WTC11 (cell line): ENCODE results near the gene DOK4. TPM values are rescaled to one million over a fixed set of nuclear protein-coding genes. Genes with fewer than 3 reads are reported as not detected.
"Not testable (repeated sequence)": the region's sequence is repeated elsewhere in the genome, so short reads cannot be mapped to it uniquely, and the experiment has no call there.

Source experiments
- ATAC-seq: fragments of 200-7000 bp; cut with Tn5 transposase; 2 replicates; pipeline ENCODE4 v1.10.0; 2021; ENCODE audit warnings: mild to moderate bottlenecking, moderate library complexity
- CTCF ChIA-PET: fragments of 300-600 bp; sonication (Branson Sonifier 250); formaldehyde crosslinking; loops from one replicate; lab custom pipeline; 2021; ENCODE audit warnings: antibody characterized with exemption; lab: Charles Lee
- POLR2A ChIA-PET: fragments of 350-600 bp; sonication (Branson Sonifier 250); formaldehyde crosslinking; loops from one replicate; lab custom pipeline; 2021; ENCODE audit warnings: antibody characterized with exemption; lab: Charles Lee
- DNase-seq: peaks from one replicate; pipeline ENCODE4 v3.0.0; 2021; ENCODE audit warnings: low spot score
- H3K27ac Mint-ChIP-seq: 2 replicates; pipeline ENCODE4 v1.8.0; 2021; ENCODE audit warnings: mixed read lengths
- H3K27me3 Mint-ChIP-seq: 2 replicates; pipeline ENCODE4 v1.8.0; 2021; ENCODE audit warnings: low read depth, mild to moderate bottlenecking, moderate library complexity, mixed read lengths
- H3K36me3 Mint-ChIP-seq: 2 replicates; pipeline ENCODE4 v1.8.0; 2021; ENCODE audit warnings: mixed read lengths
- H3K4me1 Mint-ChIP-seq: 2 replicates; pipeline ENCODE4 v1.8.0; 2022; ENCODE audit warnings: mixed read lengths
- H3K4me3 Mint-ChIP-seq: 2 replicates; pipeline ENCODE4 v1.8.0; 2021; ENCODE audit warnings: mild to moderate bottlenecking, moderate library complexity, mixed read lengths
- H3K9me3 Mint-ChIP-seq: 2 replicates; pipeline ENCODE4 v1.8.0; 2021; ENCODE audit warnings: mixed read lengths
- AR ChIP-seq: fragments of 250-450 bp; sonication (Bioruptor Pico); IDR thresholded peaks from 2 replicates; pipeline ENCODE4 v1.9.0; 2021; ENCODE audit warnings: mild to moderate bottlenecking
- ATF2 ChIP-seq: sonication (generic); formaldehyde crosslinking; IDR thresholded peaks from 2 replicates; pipeline ENCODE4 v1.8.1; 2022; ENCODE audit warnings: low read depth, missing genetic modification reagents, borderline replicate concordance
- ATF6 ChIP-seq: sonication (generic); formaldehyde crosslinking; IDR thresholded peaks from 2 replicates; pipeline ENCODE4 v1.8.1; 2023; ENCODE audit warnings: mild to moderate bottlenecking, missing genetic modification reagents
- E2F4 ChIP-seq: sonication (generic); formaldehyde crosslinking; IDR thresholded peaks from 2 replicates; pipeline ENCODE4 v1.8.1; 2022; ENCODE audit warnings: low read depth, mild to moderate bottlenecking, moderate library complexity, missing genetic modification reagents, borderline replicate concordance
- EMX1 ChIP-seq: fragments of 250-450 bp; sonication (Bioruptor Pico); IDR thresholded peaks from 2 replicates; pipeline ENCODE4 v1.8.0; 2021; ENCODE audit warnings: mild to moderate bottlenecking
- GABPB1 ChIP-seq: sonication (generic); formaldehyde crosslinking; IDR thresholded peaks from 2 replicates; pipeline ENCODE4 v1.8.1; 2023; ENCODE audit warnings: mild to moderate bottlenecking, missing genetic modification reagents
- GRHL2 ChIP-seq: fragments of 250-450 bp; sonication (Bioruptor Pico); IDR thresholded peaks from 2 replicates; pipeline ENCODE4 v1.8.0; 2022; ENCODE audit warnings: mild to moderate bottlenecking, moderate library complexity; ENCODE audit not compliant: insufficient replicate concordance, severe bottlenecking
- IRF2 ChIP-seq: sonication (generic); formaldehyde crosslinking; IDR thresholded peaks from 2 replicates; pipeline ENCODE4 v1.8.0; 2022; ENCODE audit warnings: low read depth, missing genetic modification reagents, borderline replicate concordance
- MXD4 ChIP-seq: fragments of 250-450 bp; sonication (Bioruptor Pico); IDR thresholded peaks from 2 replicates; pipeline ENCODE4 v1.8.0; 2021; ENCODE audit warnings: mild to moderate bottlenecking, moderate library complexity, borderline replicate concordance
- OVOL2 ChIP-seq: fragments of 250-450 bp; sonication (Bioruptor Pico); IDR thresholded peaks from 2 replicates; pipeline ENCODE4 v1.9.0; 2021; ENCODE audit warnings: mild to moderate bottlenecking, borderline replicate concordance
- RORB ChIP-seq: fragments of 250-450 bp; sonication (Bioruptor Pico); IDR thresholded peaks from 2 replicates; pipeline ENCODE4 v1.9.0; 2021; ENCODE audit warnings: mild to moderate bottlenecking
- TCF7 ChIP-seq: sonication (generic); formaldehyde crosslinking; IDR thresholded peaks from 2 replicates; pipeline ENCODE4 v1.8.0; 2022; ENCODE audit warnings: mild to moderate bottlenecking, low read depth, missing genetic modification reagents, moderate library complexity
- USF2 ChIP-seq: sonication (generic); formaldehyde crosslinking; IDR thresholded peaks from 2 replicates; pipeline ENCODE4 v1.8.1; 2023; ENCODE audit warnings: mild to moderate bottlenecking, missing genetic modification reagents, moderate library complexity
- ZNF121 ChIP-seq: sonication (generic); formaldehyde crosslinking; IDR thresholded peaks from 2 replicates; pipeline ENCODE4 v1.8.0; 2023; ENCODE audit warnings: missing genetic modification reagents
- ZNF138 ChIP-seq: sonication (generic); formaldehyde crosslinking; conservative IDR thresholded peaks from 2 replicates; pipeline ENCODE4 v1.8.1; 2022; ENCODE audit warnings: mild to moderate bottlenecking, moderate library complexity, missing genetic modification reagents
- ZNF425 ChIP-seq: fragments of 250-450 bp; sonication (Bioruptor Pico); conservative IDR thresholded peaks from 2 replicates; pipeline ENCODE4 v1.9.0; 2021; ENCODE audit warnings: mild to moderate bottlenecking
- total RNA-seq: library from RNA; stranded (reverse); gene quantifications from 3 replicates; pipeline ENCODE4 v1.2.3, GENCODE V29; 2021

Gene DOK4
- total RNA-seq, 1 experiment from 2014 or later = 25.0 TPM

GRCh38 chr16:57501492-57501891 lies 15.2 kb upstream of the DOK4 start:
- Mint-ChIP-seq H3K4me3 (no peak overlapping the region), H3K9me3 (no peaks in the 10 kb centered on the region), H3K27me3 (no peaks in the 10 kb centered on the region), H3K36me3 (no peaks in the 10 kb centered on the region), H3K27ac (no peak overlapping the region), H3K4me1 (peaks cover 7% of the 10 kb centered on the region; the same call in 1 of the 2 replicates)
- TF ChIP-seq ZNF121 (no peak), GABPB1 (CRISPR knock-in tag) (no peak), EMX1 (no peak), GRHL2 (CRISPR knock-in tag) (no peak), ZNF138 (CRISPR knock-in tag) (no peak), RORB (CRISPR knock-in tag) (no peak)
- ChIA-PET POLR2A (no interaction called here), CTCF (interaction anchor here (0.7 kb wide), 1 partner anchor 362 kb away, joined by 3 read pairs; no protein-coding TSS in a partner anchor)
- DNase-seq = no peak
- ATAC-seq = no peak

- no peak overlapping the region for H3K27ac Mint-ChIP-seq
- DNase-seq (no peak), ATAC-seq (no peak; the same call in 1 of the 2 replicates)
- H3K27me3 Mint-ChIP-seq = no peaks in the 10 kb centered on the region
- TF ChIP-seq ATF6 (no peak), OVOL2 (CRISPR knock-in tag) (no peak), ZNF425 (CRISPR knock-in tag) (no peak), USF2 (no peak), ZNF121 (no peak), E2F4 (CRISPR knock-in tag) (no peak), TCF7 (CRISPR knock-in tag) (no peak)
- H3K36me3 Mint-ChIP-seq = no peaks in the 10 kb centered on the region
- no peak overlapping the region for H3K4me3 Mint-ChIP-seq
- H3K9me3 Mint-ChIP-seq = no peaks in the 10 kb centered on the region
- peaks cover 7% of the 10 kb centered on the region; the same call in 1 of the 2 replicates for H3K4me1 Mint-ChIP-seq
- ChIA-PET POLR2A (interaction anchor here (0.5 to 0.7 kb wide), 2 partner anchors 11 to 23 kb away, joined by 4 to 7 read pairs; no protein-coding TSS in a partner anchor), CTCF (interaction anchor here (0.6 to 0.7 kb wide), 2 partner anchors 122 to 200 kb away, joined by 4 to 5 read pairs; no protein-coding TSS in a partner anchor)
Observed at GRCh38 chr16:57500578-57501111, 14.4 kb upstream of the DOK4 start.

GRCh38 chr16:57499941-57500340 lies 13.6 kb upstream of the DOK4 start:
- not testable (repeated sequence) for H3K9me3 Mint-ChIP-seq, H3K4me3 Mint-ChIP-seq, H3K36me3 Mint-ChIP-seq, H3K4me1 Mint-ChIP-seq, H3K27me3 Mint-ChIP-seq, ATAC-seq, DNase-seq, H3K27ac Mint-ChIP-seq
- ChIA-PET POLR2A (interaction anchor here (0.5 to 0.7 kb wide), 2 partner anchors 12 to 24 kb away, joined by 4 to 7 read pairs; no protein-coding TSS in a partner anchor), CTCF (interaction anchor here (0.7 kb wide), 1 partner anchor 199 kb away, joined by 5 read pairs; no protein-coding TSS in a partner anchor)

GRCh38 chr16:57498031-57498430 lies 11.7 kb upstream of the DOK4 start:
- 0 out of 2 replicates have a peak, but pooled peaks cover 2% of the 10 kb centered on the region for H3K4me1 Mint-ChIP-seq
- no peak for TF ChIP-seq ATF2 (CRISPR knock-in tag)
- TF ChIP-seq MXD4 (CRISPR knock-in tag) = no peak
- TF ChIP-seq AR = no peak
- no peak for TF ChIP-seq IRF2 (CRISPR knock-in tag)

More at GRCh38 chr16:57498031-57498430, 11.7 kb upstream of the DOK4 start:
- H3K27ac Mint-ChIP-seq = no peak overlapping the region
- H3K36me3 Mint-ChIP-seq = no peaks in the 10 kb centered on the region
- H3K9me3 Mint-ChIP-seq = no peaks in the 10 kb centered on the region
- DNase-seq (no peak), ATAC-seq (no peak)
- peaks cover 4% of the 10 kb centered on the region; the same call in 1 of the 2 replicates for H3K27me3 Mint-ChIP-seq
- ChIA-PET CTCF (no interaction called here), POLR2A (no interaction called here)
- no peak overlapping the region for H3K4me3 Mint-ChIP-seq
